Stomach (tissue), 9 donors: ENCODE results near the gene ACLY. TPM values are rescaled to one million over a fixed set of nuclear protein-coding genes. Genes with fewer than 3 reads are reported as not detected.
"Not testable (repeated sequence)": the region's sequence is repeated elsewhere in the genome, so short reads cannot be mapped to it uniquely, and the experiment has no call there.

ENCODE experiments used
- DNase-seq, 2 donors: peaks; one replicate each; pipeline versions ENCODE4 v3.0.0 to v3.0.0-alpha.2; 2013 to 2019
- H3K27ac ChIP-seq, 5 donors: fragments of 200-600 bp in 4 of 5; sonication (generic) in 4 of 5; one replicate each; pipeline ENCODE4 v1.5.1; 2013 to 2019; ENCODE audit warnings: mild to moderate bottlenecking in 1 of 5, moderate library complexity in 1 of 5
- H3K27me3 ChIP-seq, 3 donors: fragments of 200-600 bp; sonication (generic); one replicate each; pipeline ENCODE4 v1.5.1; 2017 to 2019; ENCODE audit warnings: mixed run types in 1 of 3
- H3K36me3 ChIP-seq, 4 donors: fragments of 200-600 bp; sonication (generic); 1 replicate in 3 of 4; 2 replicates in 1 of 4; pipeline ENCODE4 v1.5.1; 2016 to 2019
- H3K4me1 ChIP-seq, 4 donors: fragments of 200-600 bp; sonication (generic); one replicate each; pipeline ENCODE4 v1.5.1; 2016 to 2019
- H3K4me3 ChIP-seq, 4 donors: fragments of 200-600 bp; sonication (generic) in 3 of 4; one replicate each; pipeline ENCODE4 v1.5.1; 2016 to 2019; ENCODE audit warnings: mild to moderate bottlenecking in 1 of 4
- H3K9me3 ChIP-seq, 4 donors: fragments of 200-600 bp; sonication (generic); one replicate each; pipeline ENCODE4 v1.5.1; 2016 to 2019
- CTCF ChIP-seq, 7 experiments: fragments of 450-650 bp in 4 of 7; fragments of 200-600 bp in 3 of 7; sonication (generic) in 3 of 7; IDR thresholded peaks; one replicate each; pipeline ENCODE4 v1.5.1; 2016 to 2019; ENCODE audit warnings: antibody characterized with exemption in 7 of 7, control low read depth in 2 of 7, mild to moderate bottlenecking in 1 of 7
- EP300 ChIP-seq: sonication (generic); formaldehyde crosslinking; IDR thresholded peaks from one replicate; pipeline ENCODE4 v1.6.1; 2017; ENCODE audit warnings: antibody characterized with exemption
- POLR2A ChIP-seq, 4 donors: fragments of 450-650 bp; IDR thresholded peaks; one replicate each; pipeline ENCODE4 v1.6.1; 2016; ENCODE audit warnings: antibody characterized with exemption in 4 of 4, control low read depth in 2 of 4, mild to moderate bottlenecking in 1 of 4, moderate library complexity in 1 of 4
- POLR2AphosphoS5 ChIP-seq, 3 donors: sonication (generic); formaldehyde crosslinking; IDR thresholded peaks; one replicate each; pipeline ENCODE4 v1.6.1; 2016; ENCODE audit warnings: antibody characterized with exemption in 3 of 3
- WGBS, 5 donors: extraction: QIAGEN DNeasy Blood & Tissue Kit in 3 of 5; methylation state at CpG; one replicate each; pipeline versions ENCODE4 v1.1.5 to v1.1.7; 2013 to 2018; 5-methylcytosine and 5-hydroxymethylcytosine counted together
- intact Hi-C: fragments of 100-400 bp; cut with DNase I; formaldehyde crosslinking; loops from one replicate; pipeline ENCODE4 v1.15.1; 2023; ENCODE audit warnings: low total_unique reads
- polyA plus RNA-seq, 3 donors: library from polyadenylated mRNA; stranded (reverse); fragments of 200-250 nt; gene quantifications; one replicate each; pipeline ENCODE4 v1.2.3, GENCODE V29; 2013
- total RNA-seq, 5 donors: library from RNA; depleted of rRNA; stranded (reverse); fragments of >200 nt; gene quantifications; one replicate each; pipeline versions ENCODE4 v1.1.0 to v1.2.3, GENCODE V29; 2014 to 2016
- donor health status: healthy with polysubstance abuse.
- donor health status: Bipolar disorder and iron deficiency.
- donor health status: healthy.

Gene ACLY
- total and polyA plus RNA-seq, 8 donors: 19.8 to 121 (median 36.9) TPM

GRCh38 chr17:41937970-41938954, 19.5 kb upstream of the ACLY start:
- Histone ChIP-seq H3K9me3 (no peaks in the 10 kb centered on the region), H3K36me3 (peaks cover 0 to 47% (median 13%) of the 10 kb centered on the region in 4 donors), H3K4me3 (no peak overlapping the region), H3K4me1 (peaks cover 0 to 4% (median 0%) of the 10 kb centered on the region in 4 donors), H3K27ac (no peak overlapping the region), H3K27me3 (no peaks in the 10 kb centered on the region)
- no peak for TF ChIP-seq POLR2A (IDR thresholded peaks at IDR 0.05)
- TF ChIP-seq EP300: no peak
- no peak for TF ChIP-seq POLR2AphosphoS5 (IDR thresholded peaks at IDR 0.05)
- TF ChIP-seq CTCF (IDR thresholded peaks at IDR 0.05): no peak
- DNase-seq: peak in 1 of 2 donors; percentile 49
- intact Hi-C loops: no loop called here
- 62 to 83% (median 80%) methylated on average over 15 to 19 of the region's 19 CpGs for WGBS, 5 donors

GRCh38 chr17:41935641-41936040, 16.9 kb upstream of the ACLY start:
- no peak for DNase-seq
- TF ChIP-seq POLR2AphosphoS5 (IDR thresholded peaks at IDR 0.05): no peak
- no peak for TF ChIP-seq EP300
- no peak for TF ChIP-seq CTCF (IDR thresholded peaks at IDR 0.05)
- no peak for TF ChIP-seq POLR2A (IDR thresholded peaks at IDR 0.05)
- no peaks in the 10 kb centered on the region for H3K27me3 ChIP-seq
- WGBS, 5 donors: 89 to 96% (median 95%) methylated on average over 5 to 6 of the region's 6 CpGs
- H3K4me3 ChIP-seq: no peak overlapping the region
- no peak overlapping the region for H3K27ac ChIP-seq
- H3K9me3 ChIP-seq: no peaks in the 10 kb centered on the region
- peaks cover 0 to 23% (median 7%) of the 10 kb centered on the region in 4 donors for H3K4me1 ChIP-seq
- H3K36me3 ChIP-seq: peaks cover 0 to 47% (median 13%) of the 10 kb centered on the region in 4 donors
- intact Hi-C loops: no loop called here

- DNase-seq: no peak
- H3K4me1 ChIP-seq: peaks cover 5 to 35% (median 14%) of the 10 kb centered on the region in 4 donors
- WGBS, 5 donors: 14 to 29% (median 23%) methylated on average over 2 of the region's 2 CpGs
- TF ChIP-seq POLR2AphosphoS5 (IDR thresholded peaks at IDR 0.05) (no peak), POLR2A (IDR thresholded peaks at IDR 0.05) (no peak), EP300 (no peak), CTCF (IDR thresholded peaks at IDR 0.05) (no peak)
- H3K4me3 ChIP-seq: no peak overlapping the region
- H3K36me3 ChIP-seq: peaks cover 0 to 32% (median 6%) of the 10 kb centered on the region in 4 donors
- H3K27me3 ChIP-seq: no peaks in the 10 kb centered on the region
- intact Hi-C loops: no loop called here
- H3K27ac ChIP-seq: no peak overlapping the region
- no peaks in the 10 kb centered on the region for H3K9me3 ChIP-seq
Measured at GRCh38 chr17:41932816-41933389, 14.2 kb upstream of the ACLY start.

- DNase-seq, H3K4me3 ChIP-seq, H3K9me3 ChIP-seq: not testable (repeated sequence)
Measured at GRCh38 chr17:41931715-41932114, 13.0 kb upstream of the ACLY start.

GRCh38 chr17:41930833-41931156, 12.0 kb upstream of the ACLY start:
- H3K27me3 ChIP-seq, intact Hi-C loops, H3K9me3 ChIP-seq, DNase-seq: not testable (repeated sequence)
- Histone ChIP-seq H3K4me3 (peak overlapping the region; percentile 47 to 63 (median 52)), H3K36me3 (peaks cover 0 to 11% (median 3%) of the 10 kb centered on the region in 4 donors), H3K27ac (peak overlapping the region; percentile 53 to 88 (median 86)), H3K4me1 (peaks cover 5 to 33% (median 14%) of the 10 kb centered on the region in 4 donors)
- 40 to 59% (median 48%) methylated on average over 12 to 18 of the region's 18 CpGs for WGBS, 5 donors

More at GRCh38 chr17:41931715-41932114, 13.0 kb upstream of the ACLY start:
- peaks cover 5 to 33% (median 14%) of the 10 kb centered on the region in 4 donors for H3K4me1 ChIP-seq
- H3K27ac ChIP-seq, intact Hi-C loops, H3K27me3 ChIP-seq: not testable (repeated sequence)
- WGBS, 5 donors: 82 to 97% (median 88%) methylated on average over 3 to 4 of the region's 4 CpGs
- peaks cover 0 to 20% (median 6%) of the 10 kb centered on the region in 4 donors for H3K36me3 ChIP-seq
